ENCODE results near the gene RNU6-9. TPM values are rescaled to one million over a fixed set of nuclear protein-coding genes. Genes with fewer than 3 reads are reported as not detected.
A peak's percentile ranks its signal among the peaks of the same experiment; 100 is the strongest.

Gene RNU6-9
- total RNA-seq, 4 donors from 2014 or later = not detected

DNA sequence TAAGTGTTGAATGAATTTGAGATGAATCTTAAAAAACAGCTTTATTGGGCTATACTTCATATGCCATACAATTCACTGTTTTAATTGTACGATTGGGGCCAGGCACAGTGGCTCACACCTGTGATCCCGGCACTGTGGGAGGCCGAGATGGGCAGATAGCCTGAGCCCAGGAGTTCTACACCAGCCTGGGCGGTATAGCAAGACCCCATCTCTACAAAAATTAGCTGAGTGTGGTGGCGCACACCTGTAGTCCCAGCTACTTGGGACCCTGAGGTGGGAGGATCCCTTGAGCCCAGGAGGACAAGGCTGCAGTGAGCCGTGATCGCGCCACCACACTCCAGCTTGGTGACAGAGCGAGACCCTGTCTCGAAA lies 42.9 kb downstream of the RNU6-9 start:
- H3K27me3 ChIP-seq = no peaks in the 10 kb centered on the region
- no peak overlapping the region for H3K4me3 ChIP-seq
- H3K9me3 ChIP-seq = no peaks in the 10 kb centered on the region
- H3K4me1 ChIP-seq = peaks cover 0 to 59% (median 32%) of the 10 kb centered on the region in 3 donors
- peak overlapping the region in 1 of 4 donors; percentile 81 for H3K27ac ChIP-seq
- WGBS, 2 donors (ENCODE audit: low coverage in 1 of 2) = 93 to 96% methylated on average over 3 to 9 of the region's 10 CpGs
- no peak for ATAC-seq
- H3K36me3 ChIP-seq = no peaks in the 10 kb centered on the region
- TF ChIP-seq, protein P1, sequence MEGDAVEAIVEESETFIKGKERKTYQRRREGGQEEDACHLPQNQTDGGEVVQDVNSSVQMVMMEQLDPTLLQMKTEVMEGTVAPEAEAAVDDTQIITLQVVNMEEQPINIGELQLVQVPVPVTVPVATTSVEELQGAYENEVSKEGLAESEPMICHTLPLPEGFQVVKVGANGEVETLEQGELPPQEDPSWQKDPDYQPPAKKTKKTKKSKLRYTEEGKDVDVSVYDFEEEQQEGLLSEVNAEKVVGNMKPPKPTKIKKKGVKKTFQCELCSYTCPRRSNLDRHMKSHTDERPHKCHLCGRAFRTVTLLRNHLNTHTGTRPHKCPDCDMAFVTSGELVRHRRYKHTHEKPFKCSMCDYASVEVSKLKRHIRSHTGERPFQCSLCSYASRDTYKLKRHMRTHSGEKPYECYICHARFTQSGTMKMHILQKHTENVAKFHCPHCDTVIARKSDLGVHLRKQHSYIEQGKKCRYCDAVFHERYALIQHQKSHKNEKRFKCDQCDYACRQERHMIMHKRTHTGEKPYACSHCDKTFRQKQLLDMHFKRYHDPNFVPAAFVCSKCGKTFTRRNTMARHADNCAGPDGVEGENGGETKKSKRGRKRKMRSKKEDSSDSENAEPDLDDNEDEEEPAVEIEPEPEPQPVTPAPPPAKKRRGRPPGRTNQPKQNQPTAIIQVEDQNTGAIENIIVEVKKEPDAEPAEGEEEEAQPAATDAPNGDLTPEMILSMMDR (IDR thresholded peaks at IDR 0.05) = no peak
- TF ChIP-seq EP300 (IDR thresholded peaks at IDR 0.05) (no peak), POLR2A (IDR thresholded peaks at IDR 0.05) (no peak), POLR2AphosphoS5 (IDR thresholded peaks at IDR 0.05) (no peak)

DNA sequence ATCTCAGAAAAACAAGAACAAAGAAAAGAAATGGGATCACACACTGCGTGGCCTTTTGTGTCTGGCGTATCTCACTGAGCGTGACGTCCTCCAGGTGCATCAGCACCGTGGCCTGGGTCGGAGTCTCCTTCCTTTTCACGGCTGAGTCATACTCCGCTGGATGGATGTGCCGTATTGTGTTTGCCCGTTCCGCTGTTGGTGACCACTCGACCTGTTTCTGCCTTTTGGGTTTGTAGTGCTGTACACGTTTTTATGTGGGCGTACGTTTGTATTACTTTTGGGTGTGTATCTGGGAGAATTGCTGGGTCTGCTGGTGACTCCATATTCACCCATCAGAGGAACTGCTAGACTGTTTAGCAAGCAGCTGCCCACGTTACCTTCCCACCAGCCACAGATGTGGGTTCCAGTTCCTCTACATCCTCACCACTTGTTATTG lies 44.0 kb downstream of the RNU6-9 start:
- H3K27ac ChIP-seq = no peak overlapping the region
- H3K36me3 ChIP-seq = no peaks in the 10 kb centered on the region
- peaks cover 0 to 65% (median 34%) of the 10 kb centered on the region in 3 donors for H3K4me1 ChIP-seq
- WGBS, 2 donors (ENCODE audit: low coverage in 1 of 2) = 94 to 98% methylated on average over 6 to 9 of the region's 16 CpGs
- no peaks in the 10 kb centered on the region for H3K9me3 ChIP-seq
- TF ChIP-seq, protein P1 (IDR thresholded peaks at IDR 0.05) = no peak
- TF ChIP-seq EP300 (IDR thresholded peaks at IDR 0.05) = no peak
- TF ChIP-seq POLR2AphosphoS5 (IDR thresholded peaks at IDR 0.05) = no peak
- TF ChIP-seq POLR2A (IDR thresholded peaks at IDR 0.05) = no peak
- no peak for ATAC-seq
- no peak overlapping the region for H3K4me3 ChIP-seq
- no peaks in the 10 kb centered on the region for H3K27me3 ChIP-seq

DNA sequence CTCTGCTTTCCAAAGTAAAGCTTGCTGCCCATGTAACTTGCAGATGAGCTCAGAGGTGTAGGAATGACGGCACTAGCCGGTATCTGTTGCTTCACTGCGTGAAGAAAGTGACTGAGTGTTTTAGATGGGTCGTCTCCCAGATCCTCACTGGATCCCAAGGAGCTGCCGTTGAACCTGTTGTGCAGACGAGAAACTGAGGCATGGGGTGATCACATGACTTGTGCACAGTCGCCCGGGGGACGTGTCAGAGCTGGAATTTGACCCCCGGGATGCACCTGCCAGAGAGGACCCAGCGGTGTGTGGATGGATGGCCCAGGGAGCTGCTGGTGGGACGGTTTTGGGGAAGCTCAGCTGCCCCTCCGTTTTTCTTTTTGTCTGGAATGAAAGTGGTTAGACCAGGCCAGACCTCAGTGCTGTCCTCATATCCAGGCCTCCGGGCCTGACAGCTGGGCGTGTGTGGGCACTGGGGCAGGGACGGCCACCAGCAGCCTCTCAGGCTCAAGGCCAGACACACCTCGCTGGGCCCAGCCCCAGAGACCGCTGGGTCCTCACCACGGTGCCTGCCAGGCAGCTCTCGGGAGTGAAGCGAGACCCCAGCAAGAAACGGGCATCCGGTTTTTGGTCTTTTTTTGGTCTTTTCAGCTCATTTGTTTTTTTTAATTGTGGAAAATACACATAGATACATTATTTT lies 45.1 kb downstream of the RNU6-9 start:
- Histone ChIP-seq H3K36me3 (peaks cover 0 to 4% of the 10 kb centered on the region in 2 donors), H3K4me3 (no peak overlapping the region), H3K4me1 (peaks cover 0 to 57% (median 26%) of the 10 kb centered on the region in 3 donors), H3K27me3 (no peaks in the 10 kb centered on the region), H3K9me3 (no peaks in the 10 kb centered on the region), H3K27ac (no peak overlapping the region)
- TF ChIP-seq POLR2AphosphoS5 (IDR thresholded peaks at IDR 0.05) (no peak), EP300 (IDR thresholded peaks at IDR 0.05) (no peak), POLR2A (IDR thresholded peaks at IDR 0.05) (no peak)
- TF ChIP-seq, protein P1 (IDR thresholded peaks at IDR 0.05) = no peak
- no peak for ATAC-seq
- 89 to 94% methylated on average over 9 to 17 of the region's 23 CpGs for WGBS, 2 donors (ENCODE audit: low coverage in 1 of 2)

DNA sequence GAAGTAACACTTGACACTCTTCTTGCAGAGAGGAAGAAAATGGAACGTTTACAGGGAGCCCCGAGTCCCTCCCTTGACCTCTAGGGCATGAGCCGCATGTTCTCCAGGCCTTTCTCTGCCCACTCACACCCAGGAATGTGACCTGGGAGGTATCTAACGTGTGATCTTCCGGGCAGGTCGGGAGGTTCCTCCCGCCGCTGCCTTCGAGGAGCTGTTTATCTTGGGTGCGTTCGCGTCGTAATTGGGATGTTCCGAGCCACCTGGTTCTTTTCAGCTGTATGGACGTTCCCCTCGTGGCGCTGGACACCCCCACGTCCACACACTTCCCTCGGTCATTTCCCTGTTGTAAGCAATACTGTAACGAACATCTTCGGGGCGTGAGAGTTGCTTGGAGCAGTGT lies 46.2 kb downstream of the RNU6-9 start:
- ATAC-seq = no peak
- WGBS, 2 donors (ENCODE audit: low coverage in 1 of 2) = 84 to 85% methylated on average over 14 to 19 of the region's 22 CpGs
- no peak for TF ChIP-seq POLR2A (IDR thresholded peaks at IDR 0.05)
- TF ChIP-seq, protein P1 (IDR thresholded peaks at IDR 0.05) = no peak
- no peak for TF ChIP-seq EP300 (IDR thresholded peaks at IDR 0.05)
- TF ChIP-seq POLR2AphosphoS5 (IDR thresholded peaks at IDR 0.05) = no peak

DNA sequence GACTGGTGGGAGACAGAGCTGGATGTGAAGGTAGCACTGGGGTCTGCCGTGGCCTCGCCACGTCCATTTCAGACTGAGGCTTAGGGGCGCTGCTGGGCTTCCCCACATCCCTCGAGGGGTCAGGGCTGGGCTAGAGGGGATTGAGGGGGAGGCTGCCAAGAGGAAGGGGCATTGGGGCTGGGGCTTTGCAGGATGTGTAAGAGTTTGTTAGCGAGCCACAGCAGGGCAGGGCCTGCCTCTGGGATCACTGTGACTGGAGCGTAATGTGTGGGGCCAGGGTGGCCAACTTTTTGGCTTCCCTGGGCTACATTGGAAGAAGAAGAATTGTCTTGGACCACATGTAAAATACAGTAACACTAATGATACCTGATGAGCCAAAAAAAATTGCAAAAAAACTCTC lies 46.6 kb downstream of the RNU6-9 start:
- H3K4me3 ChIP-seq = no peak overlapping the region
- H3K27ac ChIP-seq = peak overlapping the region in 2 of 4 donors; percentile 79 to 87
- TF ChIP-seq POLR2AphosphoS5 (IDR thresholded peaks at IDR 0.05) = no peak
- TF ChIP-seq, protein P1 (IDR thresholded peaks at IDR 0.05) = no peak
- no peak for TF ChIP-seq POLR2A (IDR thresholded peaks at IDR 0.05)
- TF ChIP-seq EP300 (IDR thresholded peaks at IDR 0.05) = no peak
- no peaks in the 10 kb centered on the region for H3K27me3 ChIP-seq
- peaks cover 0 to 42% (median 10%) of the 10 kb centered on the region in 3 donors for H3K4me1 ChIP-seq
- 92 to 100% methylated on average over 1 to 5 of the region's 7 CpGs for WGBS, 2 donors (ENCODE audit: low coverage in 1 of 2)
- ATAC-seq = no peak
- peaks cover 0 to 4% of the 10 kb centered on the region in 2 donors for H3K36me3 ChIP-seq
- H3K9me3 ChIP-seq = no peaks in the 10 kb centered on the region

More for the DNA sequence above, 46.2 kb downstream of the RNU6-9 start:
- Histone ChIP-seq H3K9me3 (no peaks in the 10 kb centered on the region), H3K4me1 (peaks cover 0 to 46% (median 15%) of the 10 kb centered on the region in 3 donors), H3K27me3 (no peaks in the 10 kb centered on the region), H3K4me3 (no peak overlapping the region), H3K27ac (no peak overlapping the region), H3K36me3 (peaks cover 0 to 4% of the 10 kb centered on the region in 2 donors)

All from gastroesophageal sphincter (tissue), 4 donors.